A673 (cell line): Measurements from ENCODE around the gene FCHSD1.

ENCODE experiments used
- EZH2 ChIP-seq: fragments of 200-600 bp; sonication (generic); IDR thresholded peaks from 2 replicates; pipeline ENCODE4 v1.6.1; 2017; ENCODE audit warnings: borderline replicate concordance, low read depth, mild to moderate bottlenecking, mixed read lengths, antibody characterized with exemption, low read length; ENCODE audit not compliant: poor library complexity, severe bottlenecking
- TF ChIP-seq, protein P1 (sequence below): fragments of 300-800, 200-600 bp; sonication (generic); conservative IDR thresholded peaks from 2 replicates; pipeline ENCODE4 v1.5.1; 2017; ENCODE audit warnings: low read depth, mild to moderate bottlenecking, antibody characterized with exemption, low read length, moderate library complexity, mixed read lengths

DNA sequence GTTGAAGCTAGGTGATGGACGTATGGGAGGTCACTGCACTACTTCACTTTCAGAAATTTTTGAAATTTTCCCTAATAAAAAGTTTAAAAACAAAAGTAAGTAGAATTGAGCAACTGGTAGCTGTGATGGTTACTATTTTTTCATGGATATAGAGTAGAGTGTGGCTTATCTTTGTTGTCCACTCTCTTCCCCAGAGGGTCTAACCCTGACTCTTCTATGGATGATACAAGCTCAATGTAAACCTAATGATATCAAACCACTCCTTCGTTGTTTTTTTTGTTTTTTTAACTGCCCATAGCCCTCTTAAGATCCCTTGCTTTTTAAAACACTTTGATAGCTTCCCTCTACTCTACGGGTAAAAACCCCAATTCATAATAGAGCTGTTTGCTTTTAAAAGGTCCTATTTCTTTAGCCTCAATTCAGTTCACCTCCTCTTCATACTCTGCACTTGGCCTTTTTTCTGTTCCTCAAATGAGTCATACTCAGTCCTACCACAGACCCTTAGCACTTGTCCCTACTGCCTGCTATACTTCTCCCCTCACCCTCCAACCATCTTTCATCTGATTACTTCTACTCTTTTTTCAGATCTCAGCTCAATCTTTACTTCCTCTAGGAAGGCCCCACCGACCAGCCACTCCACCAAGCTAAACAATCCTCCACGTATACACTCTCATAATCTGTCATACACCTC, 17.2 kb downstream of the FCHSD1 start:
- TF ChIP-seq, protein P1, sequence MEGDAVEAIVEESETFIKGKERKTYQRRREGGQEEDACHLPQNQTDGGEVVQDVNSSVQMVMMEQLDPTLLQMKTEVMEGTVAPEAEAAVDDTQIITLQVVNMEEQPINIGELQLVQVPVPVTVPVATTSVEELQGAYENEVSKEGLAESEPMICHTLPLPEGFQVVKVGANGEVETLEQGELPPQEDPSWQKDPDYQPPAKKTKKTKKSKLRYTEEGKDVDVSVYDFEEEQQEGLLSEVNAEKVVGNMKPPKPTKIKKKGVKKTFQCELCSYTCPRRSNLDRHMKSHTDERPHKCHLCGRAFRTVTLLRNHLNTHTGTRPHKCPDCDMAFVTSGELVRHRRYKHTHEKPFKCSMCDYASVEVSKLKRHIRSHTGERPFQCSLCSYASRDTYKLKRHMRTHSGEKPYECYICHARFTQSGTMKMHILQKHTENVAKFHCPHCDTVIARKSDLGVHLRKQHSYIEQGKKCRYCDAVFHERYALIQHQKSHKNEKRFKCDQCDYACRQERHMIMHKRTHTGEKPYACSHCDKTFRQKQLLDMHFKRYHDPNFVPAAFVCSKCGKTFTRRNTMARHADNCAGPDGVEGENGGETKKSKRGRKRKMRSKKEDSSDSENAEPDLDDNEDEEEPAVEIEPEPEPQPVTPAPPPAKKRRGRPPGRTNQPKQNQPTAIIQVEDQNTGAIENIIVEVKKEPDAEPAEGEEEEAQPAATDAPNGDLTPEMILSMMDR: no peak
- no peak for TF ChIP-seq EZH2
